ENCODE data around the gene ZBTB47.
A peak's percentile ranks its signal among the peaks of the same experiment; 100 is the strongest.

ZBTB47 gene

GRCh38 chr3:42653560-42654330 is at the start of gene ZBTB47:
Gene ZBTB47, plus strand, starts transcription at chr3:42653697. Its CDS starts 4,659 bp downstream, at chr3:42658356.
- DNase-seq (ENCODE audit: low spot score) = peak; percentile 65

GRCh38 chr3:42605546-42606173 is 47.8 kb upstream of the ZBTB47 start:
- DNase-seq (ENCODE audit: low spot score) = no peak

GRCh38 chr3:42608581-42608980 is 44.9 kb upstream of the ZBTB47 start:
- DNase-seq (ENCODE audit: low spot score) = no peak

GRCh38 chr3:42610976-42611375 is 42.5 kb upstream of the ZBTB47 start:
- no peak for DNase-seq (ENCODE audit: low spot score)

GRCh38 chr3:42612217-42612616 is 41.3 kb upstream of the ZBTB47 start:
- DNase-seq (ENCODE audit: low spot score) = no peak

GRCh38 chr3:42612928-42613327 is 40.6 kb upstream of the ZBTB47 start:
- no peak for DNase-seq (ENCODE audit: low spot score)

- DNase-seq (ENCODE audit: low spot score) = no peak
These were observed 40.0 kb upstream of the ZBTB47 start for GRCh38 chr3:42613462-42613861.

GRCh38 chr3:42631620-42632019 is 21.9 kb upstream of the ZBTB47 start:
- no peak for DNase-seq (ENCODE audit: low spot score)

- DNase-seq (ENCODE audit: low spot score) = no peak
These were observed 21.4 kb upstream of the ZBTB47 start for GRCh38 chr3:42632146-42632545.

GRCh38 chr3:42633544-42633943 is 20.0 kb upstream of the ZBTB47 start:
- no peak for DNase-seq (ENCODE audit: low spot score)

GRCh38 chr3:42635111-42635510 is 18.4 kb upstream of the ZBTB47 start:
- DNase-seq (ENCODE audit: low spot score) = no peak

GRCh38 chr3:42637001-42637400 is 16.5 kb upstream of the ZBTB47 start:
- DNase-seq (ENCODE audit: low spot score) = no peak

GRCh38 chr3:42638339-42638842 is 15.1 kb upstream of the ZBTB47 start:
- DNase-seq (ENCODE audit: low spot score) = no peak

GRCh38 chr3:42639192-42639591 is 14.3 kb upstream of the ZBTB47 start:
- DNase-seq (ENCODE audit: low spot score) = no peak

GRCh38 chr3:42640129-42640528 is 13.4 kb upstream of the ZBTB47 start:
- DNase-seq (ENCODE audit: low spot score) = no peak

GRCh38 chr3:42640771-42641370 is 12.6 kb upstream of the ZBTB47 start:
- DNase-seq (ENCODE audit: low spot score) = no peak

- no peak for DNase-seq (ENCODE audit: low spot score)
These were observed 5.6 kb upstream of the ZBTB47 start for GRCh38 chr3:42647821-42648459.

- no peak for DNase-seq (ENCODE audit: low spot score)
These were observed 4.5 kb upstream of the ZBTB47 start for GRCh38 chr3:42649006-42649405.

- no peak for DNase-seq (ENCODE audit: low spot score)
These were observed 3.7 kb upstream of the ZBTB47 start for GRCh38 chr3:42649783-42650182.

GRCh38 chr3:42651248-42652091 is 2.0 kb upstream of the ZBTB47 start:
- no peak for DNase-seq (ENCODE audit: low spot score)

- no peak for DNase-seq (ENCODE audit: low spot score)
These were observed 1.3 kb upstream of the ZBTB47 start for GRCh38 chr3:42652251-42652610.

Measured in ecto neural progenitor cell (in vitro differentiated cells).